Left lobe of liver (tissue), 2 donors: Measurements from ENCODE around the gene BEGAIN. TPM values are rescaled to one million over a fixed set of nuclear protein-coding genes. Genes with fewer than 3 reads are reported as not detected.
A peak's percentile ranks its signal among the peaks of the same experiment; 100 is the strongest.

ENCODE experiments used
- ATAC-seq: fragments of 200-7000 bp; cut with Tn5 transposase; one replicate; pipeline ENCODE4 v1.9.1; 2020; ENCODE audit warnings: mild to moderate bottlenecking, moderate library complexity
- DNase-seq: peaks from one replicate; pipeline ENCODE4 v3.0.0-alpha.2; 2020; ENCODE audit warnings: low spot score
- total RNA-seq: library from RNA; stranded (reverse); gene quantifications from one replicate; pipeline ENCODE4 v1.2.1, GENCODE V29; 2021
- donor health status: DM: no; HTN: no; CAD: no; lungs with moderate emphysema.
- donor health status: DM: no; HTN: yes; CAD: no.

The BEGAIN gene
- total RNA-seq, 1 donor from 2014 or later = 0.70 TPM

- ATAC-seq (no peak), DNase-seq (peak; percentile 37)
Measured at GRCh38 chr14:100538351-100539002, 48.7 kb downstream of the BEGAIN start.

- ATAC-seq (no peak), DNase-seq (peak; percentile 40)
Measured at GRCh38 chr14:100537446-100538350, 49.5 kb downstream of the BEGAIN start.

- DNase-seq = no peak
- no peak for ATAC-seq
Measured at GRCh38 chr14:100536721-100537445, 50.3 kb downstream of the BEGAIN start.

GRCh38 chr14:100536121-100536510, 51.1 kb downstream of the BEGAIN start:
- no peak for ATAC-seq
- DNase-seq = no peak

GRCh38 chr14:100535287-100536120, 51.7 kb downstream of the BEGAIN start:
- ATAC-seq (no peak), DNase-seq (peak; percentile 44)

GRCh38 chr14:100534528-100535286, 52.5 kb downstream of the BEGAIN start:
- ATAC-seq (peak; percentile 54), DNase-seq (peak; percentile 56)

GRCh38 chr14:100533656-100534485, 53.3 kb downstream of the BEGAIN start:
- peak; percentile 88 for ATAC-seq
- DNase-seq = peak; percentile 93

- ATAC-seq = peak; percentile 46
- DNase-seq = peak; percentile 70
Measured at GRCh38 chr14:100532906-100533655, 54.1 kb downstream of the BEGAIN start.

- DNase-seq = no peak
Measured at GRCh38 chr14:100532154-100532861, 54.9 kb downstream of the BEGAIN start.

GRCh38 chr14:100531152-100532121, 55.8 kb downstream of the BEGAIN start:
- no peak for ATAC-seq
- no peak for DNase-seq

More at GRCh38 chr14:100532154-100532861, 54.9 kb downstream of the BEGAIN start:
- no peak for ATAC-seq

- no peak for DNase-seq
- ATAC-seq = no peak
Measured at GRCh38 chr14:100530270-100531072, 56.7 kb downstream of the BEGAIN start.

- no peak for DNase-seq
Measured at GRCh38 chr14:100529561-100530031, 57.6 kb downstream of the BEGAIN start.

GRCh38 chr14:100528962-100529560, 58.2 kb downstream of the BEGAIN start:
- DNase-seq (no peak), ATAC-seq (no peak)

More at GRCh38 chr14:100529561-100530031, 57.6 kb downstream of the BEGAIN start:
- ATAC-seq = no peak

GRCh38 chr14:100526632-100527031, 60.6 kb downstream of the BEGAIN start:
- ATAC-seq = no peak
- no peak for DNase-seq

- ATAC-seq (no peak), DNase-seq (no peak)
Measured at GRCh38 chr14:100526057-100526456, 61.2 kb downstream of the BEGAIN start.
